GM12801 (cell line): ENCODE results near the gene FOXK1.

Experiments
- CTCF ChIP-seq: IDR thresholded peaks from one replicate; pipeline ENCODE4 v1.5.1; 2011; ENCODE audit warnings: control low read depth; ENCODE audit not compliant: insufficient read length; ENCODE audit errors: extremely low read depth

Gene FOXK1

GRCh38 chr7:4807598-4808016, 125.5 kb downstream of the FOXK1 start:
- no peak for TF ChIP-seq CTCF

- TF ChIP-seq CTCF: no peak
Observed at GRCh38 chr7:4808026-4808425, 125.9 kb downstream of the FOXK1 start.

GRCh38 chr7:4808565-4808964, 126.5 kb downstream of the FOXK1 start:
- TF ChIP-seq CTCF: no peak

GRCh38 chr7:4809091-4809591, 127.0 kb downstream of the FOXK1 start:
- TF ChIP-seq CTCF: no peak

GRCh38 chr7:4809666-4810065, 127.6 kb downstream of the FOXK1 start:
- TF ChIP-seq CTCF: no peak

GRCh38 chr7:4814433-4814832, 132.3 kb downstream of the FOXK1 start:
- TF ChIP-seq CTCF: no peak

GRCh38 chr7:4815121-4815520, 133.0 kb downstream of the FOXK1 start:
- TF ChIP-seq CTCF: no peak
